Keratinocyte (primary cell): ENCODE results near the gene UBE2J2. TPM values are rescaled to one million over a fixed set of nuclear protein-coding genes. Genes with fewer than 3 reads are reported as not detected.

ENCODE experiments used
- DNase-seq: peaks from one replicate; pipeline ENCODE4 v3.0.0-alpha.2; 2011; ENCODE audit warnings: low read depth, missing footprints, low spot score
- FAIRE-seq: peaks from 2 replicates; lab custom pipeline; 2011; peaks lifted over from hg19 to GRCh38; lab: Jason Lieb, UNC
- H2AFZ ChIP-seq: 2 replicates; pipeline ENCODE4 v1.6.0; 2012; ENCODE audit warnings: low read length, control low read depth, inconsistent platforms; ENCODE audit not compliant: control insufficient read depth
- H3K27ac ChIP-seq: 2 replicates; pipeline ENCODE4 v1.5.1; 2011; ENCODE audit warnings: low read length; ENCODE audit not compliant: control insufficient read depth, insufficient read depth
- H3K27me3 ChIP-seq: 3 replicates; pipeline ENCODE4 v1.6.0; 2011; ENCODE audit warnings: low read length; ENCODE audit not compliant: control insufficient read depth, insufficient read depth; ENCODE audit errors: extremely low read depth
- H3K36me3 ChIP-seq, 2 experiments: 2 replicates in 1 of 2; 3 replicates in 1 of 2; pipeline ENCODE4 v1.5.1; 2011; ENCODE audit warnings: low read length in 2 of 2, mild to moderate bottlenecking in 1 of 2; ENCODE audit not compliant: control insufficient read depth in 2 of 2, insufficient read depth in 2 of 2; ENCODE audit errors: extremely low read depth in 1 of 2
- H3K4me1 ChIP-seq: 3 replicates; pipeline ENCODE4 v1.5.1; 2011; ENCODE audit warnings: low read length; ENCODE audit not compliant: control insufficient read depth, insufficient read depth; ENCODE audit errors: extremely low read depth
- H3K4me2 ChIP-seq: 3 replicates; pipeline ENCODE4 v1.6.0; 2011; ENCODE audit warnings: low read depth, low read length; ENCODE audit not compliant: control insufficient read depth, insufficient read depth; ENCODE audit errors: extremely low read depth
- H3K4me3 ChIP-seq, 3 experiments: fragments of 200-600 bp in 1 of 3; sonication (generic) in 1 of 3; 2 replicates in 2 of 3; 3 replicates in 1 of 3; pipeline ENCODE4 v1.5.1; 2011 to 2016; ENCODE audit warnings: low read length in 3 of 3, mild to moderate bottlenecking in 3 of 3, control low read depth in 2 of 3, inconsistent platforms in 1 of 3, low read depth in 1 of 3, mixed read lengths in 1 of 3, mixed run types in 1 of 3, moderate library complexity in 1 of 3; ENCODE audit not compliant: control insufficient read depth in 2 of 3, insufficient read depth in 2 of 3; ENCODE audit errors: extremely low read depth in 1 of 3
- H3K79me2 ChIP-seq: 2 replicates; pipeline ENCODE4 v1.6.0; 2012; ENCODE audit warnings: low read length; ENCODE audit not compliant: control insufficient read depth, insufficient read depth
- H3K9ac ChIP-seq: 3 replicates; pipeline ENCODE4 v1.6.0; 2011; ENCODE audit warnings: low read length; ENCODE audit not compliant: control insufficient read depth, insufficient read depth; ENCODE audit errors: extremely low read depth
- H3K9me1 ChIP-seq: 3 replicates; pipeline ENCODE4 v1.6.0; 2011; ENCODE audit warnings: low read length; ENCODE audit not compliant: control insufficient read depth, insufficient read depth; ENCODE audit errors: extremely low read depth
- H3K9me3 ChIP-seq: 2 replicates; pipeline ENCODE4 v1.5.1; 2012; ENCODE audit warnings: low read depth, low read length; ENCODE audit not compliant: control insufficient read depth
- H4K20me1 ChIP-seq: 3 replicates; pipeline ENCODE4 v1.6.0; 2011; ENCODE audit warnings: low read length; ENCODE audit not compliant: control insufficient read depth, insufficient read depth; ENCODE audit errors: extremely low read depth
- CTCF ChIP-seq, 3 experiments: IDR thresholded peaks in 1 of 3; conservative IDR thresholded peaks in 1 of 3; optimal IDR thresholded peaks in 1 of 3; 2 replicates in 2 of 3; 3 replicates in 1 of 3; pipeline versions ENCODE3 to v1.5.1; 2011; ENCODE audit warnings: low read length in 3 of 3, mild to moderate bottlenecking in 3 of 3, moderate library complexity in 2 of 3, control low read depth in 1 of 3, inconsistent platforms in 1 of 3; ENCODE audit not compliant: insufficient read depth in 2 of 3; ENCODE audit errors: extremely low read depth in 1 of 3
- EZH2 ChIP-seq: IDR thresholded peaks from one replicate; pipeline ENCODE4 v1.6.1; 2012; ENCODE audit warnings: inconsistent platforms, mild to moderate bottlenecking, low read length, moderate library complexity
- dilution Hi-C: fragments of 300-500 bp; cut with MboI; formaldehyde crosslinking; loops from one replicate; pipeline ENCODE4 v1.7.0; 2020; ENCODE audit warnings: low sequenced_read_pairs; ENCODE audit not compliant: extremely low pct_ligation_motif_present
- polyA plus RNA-seq, 5 experiments: library from polyadenylated mRNA; depleted of rRNA in 3 of 5; stranded (reverse) in 3 of 5; stranded (forward) in 1 of 5; unstranded in 1 of 5; fragments of >200 nt; gene quantifications; 1 replicate in 1 of 5; 2 replicates in 3 of 5; 3 replicates in 1 of 5; pipeline versions ENCODE4 v1.2.1 to v1.2.3, GENCODE V29; 2011 to 2012; ENCODE audit warnings: missing spikeins in 2 of 5, low read depth in 1 of 5, low replicate concordance in 1 of 5

UBE2J2 gene
- polyA plus RNA-seq, 1 donor (not counting 4 experiments of a cell fraction or from before 2014, with no cell fraction given): 27.0 TPM

GRCh38 chr1:1311107-1312104, 37.8 kb upstream of the UBE2J2 start:
- H3K36me3 ChIP-seq: peaks cover 32 to 34% of the 10 kb centered on the region in 2 experiments
- no peak for FAIRE-seq

GRCh38 chr1:1310476-1311053, 36.9 kb upstream of the UBE2J2 start:
- Histone ChIP-seq H3K9me3 (no peaks in the 10 kb centered on the region), H3K4me2 (peak overlapping the region; percentile 83), H3K9ac (peak overlapping the region; percentile 77), H3K27me3 (no peaks in the 10 kb centered on the region), H3K4me1 (peaks cover 31% of the 10 kb centered on the region), H3K79me2 (peaks cover 33% of the 10 kb centered on the region), H4K20me1 (peaks cover 8% of the 10 kb centered on the region), H3K9me1 (no peaks in the 10 kb centered on the region), H2AFZ (no peak overlapping the region), H3K27ac (no peak overlapping the region), H3K4me3 (peak overlapping the region in 1 of 3 experiments; percentile 20), H3K36me3 (peaks cover 32 to 34% of the 10 kb centered on the region in 2 experiments)
- dilution Hi-C loops: no loop called here
- DNase-seq (no peak), FAIRE-seq (no peak)
- TF ChIP-seq CTCF (optimal IDR thresholded peaks at IDR 0.05 in 1 of 3, IDR thresholded peaks at IDR 0.05 in 1 of 3, conservative IDR thresholded peaks at IDR 0.05 in 1 of 3; ENCODE audit: extremely low read depth in 1 of 3, insufficient read depth in 2 of 3, low read length in 3 of 3): no peak
- TF ChIP-seq EZH2: no peak

More at GRCh38 chr1:1311107-1312104, 37.8 kb upstream of the UBE2J2 start:
- DNase-seq: no peak
- Histone ChIP-seq H3K9ac (no peak overlapping the region), H3K27me3 (no peaks in the 10 kb centered on the region), H3K4me1 (peaks cover 24% of the 10 kb centered on the region), H3K4me2 (no peak overlapping the region), H3K27ac (no peak overlapping the region), H3K9me1 (no peaks in the 10 kb centered on the region), H3K9me3 (no peaks in the 10 kb centered on the region), H4K20me1 (peaks cover 8% of the 10 kb centered on the region), H3K79me2 (peaks cover 29% of the 10 kb centered on the region), H2AFZ (no peak overlapping the region), H3K4me3 (no peak overlapping the region)
- TF ChIP-seq EZH2: no peak
- no peak for TF ChIP-seq CTCF (optimal IDR thresholded peaks at IDR 0.05 in 1 of 3, IDR thresholded peaks at IDR 0.05 in 1 of 3, conservative IDR thresholded peaks at IDR 0.05 in 1 of 3; ENCODE audit: extremely low read depth in 1 of 3, insufficient read depth in 2 of 3, low read length in 3 of 3)
- dilution Hi-C loops: no loop called here
